BE2C (cell line): ENCODE results near the gene MYRIP.
"Not testable (repeated sequence)": the region's sequence is repeated elsewhere in the genome, so short reads cannot be mapped to it uniquely, and the experiment has no call there.

ENCODE experiments used
- DNase-seq: peaks from one replicate; pipeline ENCODE4 v3.0.0-alpha.2; 2020
- H3K27me3 ChIP-seq: fragments of 250-450 bp; sonication (Bioruptor Pico); 2 replicates; pipeline ENCODE4 v1.5.1; 2020; ENCODE audit warnings: mild to moderate bottlenecking
- H3K36me3 ChIP-seq: fragments of 250-450 bp; sonication (Bioruptor Pico); 2 replicates; pipeline ENCODE4 v1.5.1; 2020; ENCODE audit warnings: mild to moderate bottlenecking
- H3K4me1 ChIP-seq: fragments of 250-450 bp; sonication (Bioruptor Pico); 2 replicates; pipeline ENCODE4 v1.5.1; 2020
- H3K4me3 ChIP-seq: 2 replicates; pipeline ENCODE4 v1.5.1; 2011; ENCODE audit warnings: low read depth, low read length
- H3K9me3 ChIP-seq: fragments of 250-450 bp; sonication (Bioruptor Pico); 2 replicates; pipeline ENCODE4 v1.5.1; 2020
- TF ChIP-seq, protein P1 (sequence below): IDR thresholded peaks from 2 replicates; pipeline ENCODE4 v1.5.1; 2012; ENCODE audit warnings: mild to moderate bottlenecking, low read depth, low read length

MYRIP gene

DNA sequence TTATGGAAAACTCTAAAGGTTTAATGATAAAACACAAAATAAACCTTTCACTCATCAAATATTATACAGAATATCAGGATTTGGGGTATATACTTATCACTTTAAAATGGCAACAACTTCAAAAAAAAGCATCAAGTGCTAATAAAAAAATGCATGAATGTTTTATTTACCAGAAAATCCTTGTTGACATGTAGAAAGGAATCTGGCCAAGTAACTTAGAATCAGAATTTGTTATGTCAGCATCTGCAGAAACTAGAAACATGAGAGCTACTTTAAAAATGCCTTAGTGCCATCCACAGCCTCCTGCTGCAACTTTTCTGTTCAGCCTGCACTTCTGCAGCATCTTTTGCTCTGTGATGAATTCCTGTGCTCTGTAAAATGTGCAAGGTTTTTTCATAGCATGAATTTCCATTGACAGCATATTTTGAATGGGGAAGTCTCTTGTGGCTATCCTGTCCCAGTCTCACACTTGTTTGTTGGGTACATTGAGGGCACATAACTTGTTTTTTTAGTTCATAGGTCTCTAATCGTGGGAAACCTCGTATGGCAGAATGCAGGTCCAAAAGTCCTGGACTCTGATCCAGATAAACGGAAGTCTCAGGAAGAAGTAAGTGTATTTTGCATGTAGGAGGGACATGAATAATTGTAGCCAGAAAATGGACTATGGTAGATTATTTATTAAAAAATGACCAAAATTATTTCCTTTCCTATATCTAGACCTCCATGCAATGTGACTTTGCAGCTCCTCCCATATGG is 21.1 kb upstream of the MYRIP start:
- Histone ChIP-seq H3K4me3 (no peak overlapping the region), H3K9me3 (no peaks in the 10 kb centered on the region), H3K27me3 (no peaks in the 10 kb centered on the region), H3K4me1 (peaks cover 4% of the 10 kb centered on the region), H3K36me3 (no peaks in the 10 kb centered on the region)
- TF ChIP-seq, protein P1, sequence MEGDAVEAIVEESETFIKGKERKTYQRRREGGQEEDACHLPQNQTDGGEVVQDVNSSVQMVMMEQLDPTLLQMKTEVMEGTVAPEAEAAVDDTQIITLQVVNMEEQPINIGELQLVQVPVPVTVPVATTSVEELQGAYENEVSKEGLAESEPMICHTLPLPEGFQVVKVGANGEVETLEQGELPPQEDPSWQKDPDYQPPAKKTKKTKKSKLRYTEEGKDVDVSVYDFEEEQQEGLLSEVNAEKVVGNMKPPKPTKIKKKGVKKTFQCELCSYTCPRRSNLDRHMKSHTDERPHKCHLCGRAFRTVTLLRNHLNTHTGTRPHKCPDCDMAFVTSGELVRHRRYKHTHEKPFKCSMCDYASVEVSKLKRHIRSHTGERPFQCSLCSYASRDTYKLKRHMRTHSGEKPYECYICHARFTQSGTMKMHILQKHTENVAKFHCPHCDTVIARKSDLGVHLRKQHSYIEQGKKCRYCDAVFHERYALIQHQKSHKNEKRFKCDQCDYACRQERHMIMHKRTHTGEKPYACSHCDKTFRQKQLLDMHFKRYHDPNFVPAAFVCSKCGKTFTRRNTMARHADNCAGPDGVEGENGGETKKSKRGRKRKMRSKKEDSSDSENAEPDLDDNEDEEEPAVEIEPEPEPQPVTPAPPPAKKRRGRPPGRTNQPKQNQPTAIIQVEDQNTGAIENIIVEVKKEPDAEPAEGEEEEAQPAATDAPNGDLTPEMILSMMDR = no peak
- DNase-seq = no peak

- Histone ChIP-seq H3K4me3 (no peak overlapping the region), H3K27me3 (no peaks in the 10 kb centered on the region), H3K36me3 (no peaks in the 10 kb centered on the region), H3K9me3 (no peaks in the 10 kb centered on the region), H3K4me1 (no peaks in the 10 kb centered on the region; the same call in 1 of the 2 replicates)
- TF ChIP-seq, protein P1 = no peak
- DNase-seq = no peak
These were observed 17.8 kb upstream of the MYRIP start for GRCh38 chr3:39791603-39792002.

GRCh38 chr3:39794880-39795279 is 14.5 kb upstream of the MYRIP start:
- H3K27me3 ChIP-seq = no peaks in the 10 kb centered on the region
- no peak overlapping the region for H3K4me3 ChIP-seq
- no peaks in the 10 kb centered on the region for H3K36me3 ChIP-seq
- no peaks in the 10 kb centered on the region for H3K9me3 ChIP-seq
- no peaks in the 10 kb centered on the region for H3K4me1 ChIP-seq
- no peak for DNase-seq
- TF ChIP-seq, protein P1 = no peak

DNA sequence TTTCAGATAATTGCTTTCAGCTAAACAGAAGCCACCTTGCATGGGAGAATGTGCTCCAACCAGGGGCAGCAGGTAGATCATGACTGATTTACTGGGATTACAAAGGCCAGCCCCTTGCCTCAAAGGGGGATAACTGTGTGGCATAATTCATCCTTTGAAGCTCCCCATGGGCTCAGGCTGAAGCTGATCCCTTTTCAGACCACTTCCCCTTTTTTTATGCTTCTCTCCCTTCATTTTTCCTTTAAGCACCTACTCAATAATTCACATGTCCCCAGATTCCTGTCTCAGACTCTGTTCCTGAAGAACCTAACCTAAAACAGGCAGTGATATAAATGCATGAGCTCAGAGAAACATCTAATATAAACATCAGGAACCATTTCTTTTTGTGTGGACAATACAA is 8.2 kb upstream of the MYRIP start:
- no peaks in the 10 kb centered on the region for H3K4me1 ChIP-seq
- H3K9me3 ChIP-seq = no peaks in the 10 kb centered on the region; the same call in 1 of the 2 replicates
- no peak for DNase-seq
- no peak overlapping the region for H3K4me3 ChIP-seq
- no peaks in the 10 kb centered on the region for H3K27me3 ChIP-seq
- no peaks in the 10 kb centered on the region for H3K36me3 ChIP-seq
- TF ChIP-seq, protein P1 = no peak

- H3K36me3 ChIP-seq, H3K27me3 ChIP-seq, H3K4me1 ChIP-seq, DNase-seq, H3K4me3 ChIP-seq, H3K9me3 ChIP-seq: not testable (repeated sequence)
These were observed 6.9 kb upstream of the MYRIP start for GRCh38 chr3:39802486-39802885.

- no peaks in the 10 kb centered on the region for H3K36me3 ChIP-seq
- no peak for DNase-seq
- TF ChIP-seq, protein P1 = no peak
- no peaks in the 10 kb centered on the region for H3K4me1 ChIP-seq
- no peak overlapping the region for H3K4me3 ChIP-seq
- H3K9me3 ChIP-seq = no peaks in the 10 kb centered on the region; the same call in 1 of the 2 replicates
- no peaks in the 10 kb centered on the region for H3K27me3 ChIP-seq
These were observed 5.5 kb upstream of the MYRIP start for GRCh38 chr3:39803956-39804355.
